ENCODE data around the gene CIBAR2.
A peak's percentile ranks its signal among the peaks of the same experiment; 100 is the strongest.
"Not testable (repeated sequence)": the region's sequence is repeated elsewhere in the genome, so short reads cannot be mapped to it uniquely, and the experiment has no call there.

CIBAR2 gene

DNA sequence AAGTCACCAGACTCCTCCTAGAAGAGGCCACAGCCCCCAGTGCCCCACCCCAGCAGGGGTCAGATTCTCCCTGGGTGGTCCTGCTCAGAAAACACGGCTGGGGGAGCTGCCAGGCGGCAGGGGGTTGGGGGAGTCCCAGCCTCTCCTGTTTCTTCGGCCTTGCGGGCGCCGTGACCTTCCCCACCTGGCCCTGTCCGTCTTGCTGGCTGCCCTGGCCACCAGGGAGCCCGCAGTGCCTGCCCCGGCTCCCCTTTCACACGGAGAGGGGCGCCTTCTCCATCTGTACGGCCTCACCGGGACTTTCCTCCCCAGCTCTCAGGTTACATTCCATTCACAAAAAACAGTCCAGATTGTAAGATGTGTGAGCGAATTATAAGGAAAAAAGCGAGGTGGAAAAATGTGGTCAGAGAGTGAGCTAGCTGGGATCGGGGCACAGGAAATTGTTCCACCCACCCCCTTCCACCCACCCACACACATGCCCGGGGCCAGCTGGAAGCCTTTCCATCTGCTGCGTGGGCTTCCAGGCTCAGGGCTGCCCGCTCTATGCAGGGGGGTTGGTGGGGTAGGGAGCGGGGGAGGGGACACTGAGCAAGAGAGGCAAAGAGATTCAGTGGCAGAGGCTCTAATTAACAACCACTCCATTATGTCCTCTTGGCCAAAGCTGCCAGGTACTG lies 14.6 kb upstream of the CIBAR2 start:
- intact Hi-C loops (cut with micrococcal nuclease), result no loop called here
- H3K4me1 Mint-ChIP-seq (ENCODE audit: low read depth), result peaks cover 22% of the 10 kb centered on the region
- H3K27ac Mint-ChIP-seq, result no peak overlapping the region
- H3K27me3 Mint-ChIP-seq, result peaks cover 44% of the 10 kb centered on the region
- H3K9me3 Mint-ChIP-seq, result no peaks in the 10 kb centered on the region
- no peak overlapping the region for H3K4me3 Mint-ChIP-seq
- no peaks in the 10 kb centered on the region for H3K36me3 Mint-ChIP-seq (ENCODE audit: low read depth)

DNA sequence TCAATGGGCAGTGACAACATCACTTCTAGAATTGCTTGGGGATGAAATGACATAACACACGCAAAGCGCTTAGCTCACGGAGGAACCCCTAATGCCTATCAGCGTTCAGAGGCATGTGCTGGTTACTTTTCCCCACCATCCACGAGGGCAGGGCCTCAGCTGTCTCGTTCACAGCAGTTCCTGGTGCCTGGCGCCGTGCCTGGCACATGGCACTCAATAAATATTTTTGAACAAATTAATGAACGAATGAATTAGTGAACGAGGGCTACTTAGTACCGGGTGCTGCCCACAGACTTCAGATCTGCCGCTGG lies 14.1 kb upstream of the CIBAR2 start:
- Mint-ChIP-seq H3K9me3 (no peaks in the 10 kb centered on the region), H3K27ac (no peak overlapping the region), H3K4me3 (no peak overlapping the region), H3K4me1 (ENCODE audit: low read depth) (peaks cover 22% of the 10 kb centered on the region), H3K27me3 (peaks cover 44% of the 10 kb centered on the region), H3K36me3 (ENCODE audit: low read depth) (no peaks in the 10 kb centered on the region)
- intact Hi-C loops (cut with micrococcal nuclease), result no loop called here

DNA sequence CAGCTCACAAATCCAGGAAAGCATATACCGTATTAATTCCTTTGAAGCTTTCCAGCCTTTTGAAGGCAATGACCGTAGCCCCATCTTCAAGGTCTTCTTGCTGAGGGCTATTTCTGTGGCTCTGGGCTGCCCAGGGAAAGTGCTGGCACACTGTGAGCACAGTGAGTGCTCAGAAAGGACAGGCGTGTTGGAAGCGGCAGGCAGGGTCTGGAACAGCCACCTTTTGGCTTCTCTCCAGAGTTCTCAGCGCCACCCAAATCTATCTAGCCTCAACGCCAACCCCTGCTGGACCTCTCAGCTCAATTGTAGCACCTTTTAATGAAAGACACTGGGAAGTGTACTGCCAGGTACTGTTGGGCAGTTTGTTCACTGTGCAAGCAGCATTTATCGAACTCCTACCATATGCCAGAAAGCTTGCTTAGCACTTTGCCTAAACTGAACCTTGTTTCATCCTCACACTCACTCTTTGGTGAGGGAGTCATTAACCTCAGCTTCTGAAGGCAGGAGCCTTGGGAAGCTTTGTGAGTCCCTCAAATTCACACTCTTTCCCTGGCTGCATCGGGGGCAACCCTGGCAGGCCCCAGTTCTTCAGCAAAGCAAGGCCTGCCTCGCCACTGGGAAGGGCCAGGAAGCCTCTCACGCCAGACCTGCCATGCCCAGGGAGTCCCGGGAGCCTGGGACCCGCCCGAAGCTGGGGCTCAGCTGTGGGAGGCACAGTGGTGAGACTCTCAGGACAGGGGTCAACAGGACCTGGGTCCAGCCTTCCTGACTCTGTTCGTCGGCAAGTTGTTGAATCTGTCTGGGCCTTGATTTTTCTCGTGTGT lies 13.5 kb upstream of the CIBAR2 start:
- Mint-ChIP-seq H3K9me3 (no peaks in the 10 kb centered on the region), H3K4me1 (ENCODE audit: low read depth) (peaks cover 22% of the 10 kb centered on the region), H3K27ac (no peak overlapping the region), H3K4me3 (no peak overlapping the region), H3K27me3 (peaks cover 43% of the 10 kb centered on the region), H3K36me3 (ENCODE audit: low read depth) (no peaks in the 10 kb centered on the region)
- intact Hi-C loops (cut with micrococcal nuclease), result no loop called here

DNA sequence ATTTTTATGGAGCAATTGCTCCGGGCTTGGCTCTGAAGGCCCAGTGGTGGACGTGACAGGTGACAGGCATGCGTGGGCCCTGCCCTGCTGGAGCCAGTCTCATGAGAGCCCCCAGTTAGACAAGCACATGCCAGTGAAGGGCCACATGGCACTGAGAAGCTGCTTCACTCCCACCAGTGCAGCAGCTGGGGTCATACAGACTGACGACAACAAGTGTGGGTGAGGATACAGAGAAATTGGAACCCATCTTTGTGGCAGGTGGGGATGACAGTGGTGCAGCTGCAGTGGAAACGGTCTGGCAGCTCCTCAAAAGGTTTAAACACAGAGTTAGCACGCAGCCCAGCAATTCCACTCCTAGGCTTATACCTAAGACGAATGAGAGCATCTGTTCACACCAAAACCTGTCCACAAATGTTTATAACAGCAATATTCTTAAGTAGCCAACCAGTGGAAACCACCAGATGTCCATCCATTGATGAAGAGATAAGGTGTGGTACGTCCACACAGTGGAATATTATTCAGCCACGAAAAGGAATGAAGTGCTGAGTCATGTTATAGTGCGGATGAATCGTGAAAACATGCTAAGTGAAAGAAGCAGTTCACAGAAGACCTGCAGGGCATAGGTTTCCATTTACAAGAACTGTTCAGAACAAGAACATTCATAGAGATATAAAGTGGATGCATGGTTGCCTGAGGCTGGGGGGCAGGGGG lies 12.5 kb upstream of the CIBAR2 start:
- Mint-ChIP-seq H3K27me3 (peaks cover 38% of the 10 kb centered on the region), H3K27ac (no peak overlapping the region), H3K4me3 (no peak overlapping the region), H3K4me1 (ENCODE audit: low read depth) (peaks cover 22% of the 10 kb centered on the region), H3K36me3 (ENCODE audit: low read depth) (no peaks in the 10 kb centered on the region), H3K9me3 (no peaks in the 10 kb centered on the region)
- intact Hi-C loops (cut with micrococcal nuclease), result no loop called here

DNA sequence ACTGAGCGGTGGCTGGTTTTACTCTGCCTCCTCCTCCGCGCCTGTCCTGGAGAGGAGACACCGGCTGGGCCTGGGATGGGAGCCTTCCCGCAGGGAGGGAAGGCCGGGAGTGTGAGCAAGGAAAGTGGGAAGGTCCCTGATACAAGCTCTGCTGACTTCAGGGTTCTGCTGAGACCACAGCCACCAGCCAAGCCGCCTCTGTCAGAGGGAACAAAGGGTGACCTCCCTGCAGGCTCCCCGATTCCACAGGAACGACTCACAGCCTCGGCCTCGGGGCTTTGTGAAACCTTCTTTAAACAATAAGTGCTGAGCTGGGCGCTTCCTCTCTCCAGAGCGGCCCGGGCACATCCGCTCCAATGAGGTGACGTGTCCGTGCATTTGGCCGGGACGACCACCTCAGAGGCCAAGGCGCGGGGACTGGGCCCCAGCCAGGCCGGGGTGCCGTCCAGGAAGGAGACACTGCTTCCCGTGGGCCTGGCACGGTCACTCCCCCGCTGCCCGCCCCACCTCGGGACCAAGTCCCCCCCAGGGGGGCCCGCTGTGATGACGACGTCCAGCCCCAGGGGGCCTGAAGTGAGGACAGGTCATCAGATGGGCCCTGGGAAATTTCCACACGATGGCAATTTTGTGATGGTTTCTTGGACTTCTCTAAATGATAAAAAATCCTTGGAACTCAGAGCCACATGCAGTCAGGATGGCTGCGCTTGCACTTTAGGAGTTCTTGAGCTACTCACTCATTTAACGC lies 11.8 kb upstream of the CIBAR2 start:
- no peaks in the 10 kb centered on the region for H3K9me3 Mint-ChIP-seq

DNA sequence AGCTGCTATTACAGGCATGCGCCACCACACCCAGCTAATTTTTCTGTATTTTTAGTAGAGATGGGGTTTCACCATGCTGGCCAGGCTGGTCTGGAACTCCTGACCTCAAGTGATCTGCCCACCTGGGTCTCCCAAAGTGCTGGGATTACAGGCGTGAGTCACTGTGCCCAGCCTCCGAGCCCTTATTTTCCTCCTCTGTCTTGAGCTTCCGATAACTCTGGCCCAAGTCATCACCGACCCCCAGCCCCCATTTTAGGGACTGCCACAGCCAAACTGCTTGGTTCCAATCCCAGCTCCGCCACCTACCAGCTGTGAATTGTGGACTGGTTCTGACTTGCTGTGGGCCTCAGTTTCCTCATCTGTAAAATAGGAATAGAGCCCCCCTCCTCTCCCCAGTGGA lies 11.2 kb upstream of the CIBAR2 start:
- Mint-ChIP-seq H3K4me1 (ENCODE audit: low read depth) (peaks cover 22% of the 10 kb centered on the region), H3K27me3 (peaks cover 30% of the 10 kb centered on the region)
- H3K27ac Mint-ChIP-seq; intact Hi-C loops (cut with micrococcal nuclease); H3K9me3 Mint-ChIP-seq; H3K4me3 Mint-ChIP-seq; H3K36me3 Mint-ChIP-seq (ENCODE audit: low read depth): not testable (repeated sequence)

More for the DNA sequence above, 11.8 kb upstream of the CIBAR2 start:
- H3K4me3 Mint-ChIP-seq, result no peak overlapping the region
- H3K27ac Mint-ChIP-seq, result no peak overlapping the region
- intact Hi-C loops (cut with micrococcal nuclease), result no loop called here
- peaks cover 22% of the 10 kb centered on the region for H3K4me1 Mint-ChIP-seq (ENCODE audit: low read depth)
- no peaks in the 10 kb centered on the region for H3K36me3 Mint-ChIP-seq (ENCODE audit: low read depth)
- H3K27me3 Mint-ChIP-seq, result peaks cover 33% of the 10 kb centered on the region

DNA sequence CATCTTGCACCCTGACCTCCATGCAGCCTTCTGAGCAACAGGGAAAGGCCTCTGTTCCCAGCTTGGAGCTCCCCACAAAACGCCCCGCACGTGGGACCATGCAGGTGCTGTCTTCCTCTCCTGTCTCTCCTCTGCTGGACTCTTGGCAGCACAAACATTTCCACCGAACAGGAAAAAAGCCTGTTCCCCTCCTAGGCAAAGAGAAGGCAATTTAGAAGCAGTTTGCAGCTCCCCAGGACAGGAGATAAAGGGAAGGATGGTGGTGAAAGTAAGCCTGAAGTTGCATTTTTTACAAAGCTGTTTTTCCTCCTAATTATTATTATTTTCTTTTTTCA lies 7.7 kb upstream of the CIBAR2 start:
- Mint-ChIP-seq H3K4me1 (ENCODE audit: low read depth) (peaks cover 3% of the 10 kb centered on the region), H3K9me3 (no peaks in the 10 kb centered on the region), H3K27ac (no peak overlapping the region), H3K27me3 (peaks cover 9% of the 10 kb centered on the region), H3K36me3 (ENCODE audit: low read depth) (no peaks in the 10 kb centered on the region), H3K4me3 (no peak overlapping the region)
- intact Hi-C loops (cut with micrococcal nuclease), result no loop called here

DNA sequence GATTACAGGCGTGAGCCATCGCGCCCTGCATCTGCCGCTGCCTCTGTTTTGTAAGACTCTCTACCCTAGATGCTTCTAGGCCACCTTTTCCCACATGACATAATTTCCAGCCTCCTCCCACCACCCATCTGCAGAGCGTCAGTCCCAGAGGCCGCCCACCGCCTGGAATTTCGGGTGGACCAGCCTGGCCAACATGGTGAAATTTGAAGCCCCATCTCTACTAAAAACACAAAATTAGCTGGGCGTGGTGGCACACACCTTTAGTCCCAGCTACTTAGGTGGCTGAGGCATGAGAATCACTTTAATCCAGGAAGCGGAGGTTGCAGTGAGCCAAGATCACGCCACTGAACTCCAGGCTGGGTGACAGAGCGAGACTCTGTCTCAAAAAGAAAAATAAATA lies 5.1 kb upstream of the CIBAR2 start:
- Mint-ChIP-seq H3K36me3 (ENCODE audit: low read depth) (no peaks in the 10 kb centered on the region), H3K4me1 (ENCODE audit: low read depth) (peaks cover 8% of the 10 kb centered on the region), H3K4me3 (no peak overlapping the region), H3K27ac (no peak overlapping the region), H3K27me3 (peaks cover 3% of the 10 kb centered on the region), H3K9me3 (no peaks in the 10 kb centered on the region)
- intact Hi-C loops (cut with micrococcal nuclease), result loop anchor here (10.0 kb wide), 1 partner anchor 177 kb away; no protein-coding TSS in a partner anchor

DNA sequence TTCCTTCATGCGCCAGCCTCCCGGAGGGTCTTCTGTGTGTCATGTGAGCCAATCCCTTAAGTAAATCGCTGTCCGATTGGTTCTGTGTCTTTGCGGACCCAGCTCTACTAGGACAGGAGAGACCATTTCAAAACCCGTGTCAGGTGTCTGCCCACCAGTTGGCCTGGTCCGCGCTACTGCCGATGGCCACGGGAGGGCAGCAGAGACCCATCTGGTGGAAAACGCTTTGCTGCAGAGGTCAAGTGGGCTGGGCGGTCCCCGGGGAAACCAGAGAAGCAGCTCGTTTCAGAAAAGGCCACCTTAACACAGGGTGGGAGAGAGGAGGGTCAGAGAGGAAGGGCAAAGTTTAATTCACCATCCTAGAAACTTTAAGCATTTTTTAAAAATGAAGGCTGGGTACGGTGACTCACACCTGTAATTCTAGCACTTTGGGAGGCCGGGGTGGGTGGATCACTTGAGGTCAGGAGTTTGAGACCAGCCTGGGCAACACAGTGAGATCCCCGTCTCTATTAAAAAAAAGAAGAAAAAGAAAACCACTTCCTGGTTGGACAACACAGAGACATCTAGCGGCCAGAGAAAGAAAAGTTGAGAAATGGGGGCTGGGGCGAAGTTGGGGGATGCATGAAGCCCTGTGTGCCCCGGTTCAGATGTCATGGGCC lies 2.8 kb upstream of the CIBAR2 start:
- Mint-ChIP-seq H3K27ac (peak overlapping the region; percentile 84), H3K27me3 (peaks cover 3% of the 10 kb centered on the region), H3K36me3 (ENCODE audit: low read depth) (no peaks in the 10 kb centered on the region), H3K9me3 (no peaks in the 10 kb centered on the region), H3K4me3 (peak overlapping the region; percentile 67), H3K4me1 (ENCODE audit: low read depth) (peaks cover 8% of the 10 kb centered on the region)
- intact Hi-C loops (cut with micrococcal nuclease), result loop anchor here (2.0 to 10.0 kb wide), 2 partner anchors 22 to 180 kb away; no protein-coding TSS in a partner anchor

DNA sequence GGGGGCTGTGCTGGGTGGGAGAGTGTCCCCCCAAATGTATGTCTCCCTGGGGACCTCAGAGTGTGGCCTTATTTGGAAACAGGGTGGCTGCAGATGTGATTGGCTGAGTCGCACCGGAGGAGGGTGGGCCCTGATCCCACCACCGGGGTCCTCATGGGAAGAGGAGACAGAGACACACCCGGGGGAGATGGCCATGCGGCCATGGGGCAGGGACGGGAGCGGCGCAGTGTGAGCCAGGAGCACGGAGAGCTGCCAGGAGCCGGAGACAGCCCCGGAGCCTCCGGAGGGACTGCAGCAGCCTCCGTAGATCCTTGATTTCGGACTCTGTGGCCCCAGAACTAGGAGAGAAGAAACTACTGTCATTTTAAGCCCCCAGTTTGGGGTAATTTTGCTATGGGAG lies 1.6 kb upstream of the CIBAR2 start:
- intact Hi-C loops (cut with micrococcal nuclease), result loop anchor here (2.0 to 10.0 kb wide), 2 partner anchors 23 to 181 kb away; no protein-coding TSS in a partner anchor
- no peak overlapping the region for H3K4me3 Mint-ChIP-seq
- H3K4me1 Mint-ChIP-seq (ENCODE audit: low read depth), result peaks cover 8% of the 10 kb centered on the region
- H3K27me3 Mint-ChIP-seq, result peaks cover 3% of the 10 kb centered on the region
- no peak overlapping the region for H3K27ac Mint-ChIP-seq
- no peaks in the 10 kb centered on the region for H3K36me3 Mint-ChIP-seq (ENCODE audit: low read depth)
- H3K9me3 Mint-ChIP-seq, result no peaks in the 10 kb centered on the region

DNA sequence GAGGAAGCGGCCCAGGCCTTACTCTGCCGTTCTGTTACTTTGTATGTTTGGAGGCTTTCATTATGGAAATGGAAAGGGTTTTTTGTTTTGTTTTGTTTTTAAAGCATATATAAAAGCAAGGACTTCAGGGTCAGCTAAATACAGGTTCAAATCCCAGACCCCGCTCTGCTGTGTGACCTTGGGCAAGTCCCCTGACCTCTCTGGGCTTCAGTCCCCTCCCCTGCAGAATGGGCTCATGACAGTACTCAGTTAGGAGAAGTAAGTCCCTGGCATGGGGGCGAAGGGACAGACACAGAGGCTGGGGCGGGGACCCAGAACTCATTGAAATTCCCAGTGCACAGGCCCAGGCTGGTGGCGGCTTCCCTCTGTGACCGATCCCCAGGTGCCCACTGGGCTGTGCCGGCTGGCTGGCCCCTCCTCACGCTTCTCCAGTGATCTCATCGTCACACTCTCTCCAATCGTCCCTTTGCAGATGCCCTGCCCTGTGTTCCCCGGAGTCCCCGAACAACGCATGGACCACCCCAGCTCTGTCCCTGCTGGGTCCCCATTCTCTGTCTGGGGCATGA lies 979 bp upstream of the CIBAR2 start:
- H3K36me3 Mint-ChIP-seq (ENCODE audit: low read depth), result no peaks in the 10 kb centered on the region
- intact Hi-C loops (cut with micrococcal nuclease), result loop anchor here (10.0 kb wide), 1 partner anchor 182 kb away; no protein-coding TSS in a partner anchor
- H3K4me3 Mint-ChIP-seq, result no peak overlapping the region
- H3K27me3 Mint-ChIP-seq, result peaks cover 3% of the 10 kb centered on the region
- no peaks in the 10 kb centered on the region for H3K9me3 Mint-ChIP-seq
- H3K4me1 Mint-ChIP-seq (ENCODE audit: low read depth), result peaks cover 8% of the 10 kb centered on the region
- no peak overlapping the region for H3K27ac Mint-ChIP-seq

DNA sequence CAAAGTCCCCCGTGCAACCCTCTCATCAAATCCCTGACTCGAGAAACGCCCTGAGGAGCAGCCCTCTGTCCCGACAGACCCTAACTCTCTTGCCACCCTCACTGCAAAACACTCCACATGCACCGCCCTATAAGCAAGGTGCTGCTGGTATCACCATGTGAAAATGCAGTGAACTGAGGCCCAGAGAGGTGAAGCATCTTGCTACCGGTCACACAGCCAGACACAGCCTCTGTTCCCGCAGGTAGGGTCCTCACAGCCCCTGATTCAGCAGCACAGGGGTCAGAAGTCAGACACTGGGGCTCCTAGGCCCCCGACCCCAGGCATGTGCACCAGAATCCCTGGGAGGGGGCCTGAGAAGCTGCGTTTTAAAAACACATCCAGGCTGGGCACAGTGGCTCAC lies 1.1 kb downstream of the CIBAR2 start:
- Mint-ChIP-seq H3K36me3 (ENCODE audit: low read depth) (no peaks in the 10 kb centered on the region), H3K4me1 (ENCODE audit: low read depth) (peaks cover 8% of the 10 kb centered on the region), H3K9me3 (no peaks in the 10 kb centered on the region), H3K4me3 (no peak overlapping the region), H3K27ac (no peak overlapping the region), H3K27me3 (peaks cover 3% of the 10 kb centered on the region)
- intact Hi-C loops (cut with micrococcal nuclease), result loop anchor here (10.0 kb wide), 1 partner anchor 184 kb away; no protein-coding TSS in a partner anchor

DNA sequence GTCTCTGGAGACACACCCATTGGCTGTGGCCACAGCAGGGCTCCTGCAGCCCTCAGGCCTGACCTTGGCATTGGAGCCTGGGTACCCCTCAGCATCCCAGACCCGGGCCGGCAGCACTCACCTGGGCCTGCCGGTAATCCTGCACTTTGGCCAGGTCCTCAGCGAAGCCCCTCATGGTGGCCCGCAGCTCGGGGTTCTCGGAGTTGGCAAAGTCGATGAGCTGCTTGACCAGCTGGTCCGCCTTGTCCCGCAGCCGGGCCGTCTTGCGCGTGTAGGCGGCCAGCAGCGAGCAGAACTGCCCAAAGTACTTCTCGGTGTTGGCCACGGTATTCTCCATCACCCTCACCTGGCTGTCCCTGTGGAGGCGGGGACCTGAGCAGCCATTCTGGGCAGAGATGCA lies 2.2 kb downstream of the CIBAR2 start:
- Mint-ChIP-seq H3K4me1 (ENCODE audit: low read depth) (peaks cover 14% of the 10 kb centered on the region), H3K9me3 (no peaks in the 10 kb centered on the region), H3K27me3 (peaks cover 3% of the 10 kb centered on the region), H3K4me3 (no peak overlapping the region), H3K36me3 (ENCODE audit: low read depth) (no peaks in the 10 kb centered on the region), H3K27ac (no peak overlapping the region)
- intact Hi-C loops (cut with micrococcal nuclease), result loop anchor here (10.0 kb wide), 1 partner anchor 185 kb away; no protein-coding TSS in a partner anchor
